GM18519 (cell line): Measurements from ENCODE around the gene BATF3.
"Not testable (repeated sequence)": the region's sequence is repeated elsewhere in the genome, so short reads cannot be mapped to it uniquely, and the experiment has no call there.

ENCODE experiments used
- ATAC-seq: cut with Tn5 transposase; IDR thresholded peaks from one replicate; pipeline ENCODE4 v1.9.1; 2021; ENCODE audit warnings: mild to moderate bottlenecking, moderate library complexity; ENCODE audit not compliant: unreplicated experiment, low FRiP score

BATF3 gene

GRCh38 chr1:212699625-212700222, at the start of gene BATF3:
BATF3 (minus strand) TSS chr1:212699840; CDS start chr1:212699762, 78 bp downstream.
- ATAC-seq = peak; percentile 7

- no peak for ATAC-seq
Observed at GRCh38 chr1:212746546-212746945, 46.9 kb upstream of the BATF3 start.

GRCh38 chr1:212745303-212745702, 45.7 kb upstream of the BATF3 start:
- no peak for ATAC-seq

GRCh38 chr1:212743901-212744475, 44.3 kb upstream of the BATF3 start:
- no peak for ATAC-seq

- ATAC-seq = no peak
Observed at GRCh38 chr1:212738330-212738729, 38.7 kb upstream of the BATF3 start.

GRCh38 chr1:212737559-212737958, 37.9 kb upstream of the BATF3 start:
- ATAC-seq = no peak

GRCh38 chr1:212733109-212733508, 33.5 kb upstream of the BATF3 start:
- no peak for ATAC-seq

- no peak for ATAC-seq
Observed at GRCh38 chr1:212731630-212732029, 32.0 kb upstream of the BATF3 start.

GRCh38 chr1:212728606-212729005, 29.0 kb upstream of the BATF3 start:
- ATAC-seq = no peak

GRCh38 chr1:212727386-212728181, 27.9 kb upstream of the BATF3 start:
- ATAC-seq = no peak

- ATAC-seq = not testable (repeated sequence)
Observed at GRCh38 chr1:212724679-212725078, 25.0 kb upstream of the BATF3 start.

- no peak for ATAC-seq
Observed at GRCh38 chr1:212722270-212722957, 22.8 kb upstream of the BATF3 start.

GRCh38 chr1:212721388-212722247, 22.0 kb upstream of the BATF3 start:
- no peak for ATAC-seq

GRCh38 chr1:212719633-212720032, 20.0 kb upstream of the BATF3 start:
- no peak for ATAC-seq

- ATAC-seq = no peak
Observed at GRCh38 chr1:212718499-212718898, 18.9 kb upstream of the BATF3 start.

- ATAC-seq = no peak
Observed at GRCh38 chr1:212716161-212716560, 16.5 kb upstream of the BATF3 start.

- no peak for ATAC-seq
Observed at GRCh38 chr1:212713465-212714136, 14.0 kb upstream of the BATF3 start.

- no peak for ATAC-seq
Observed at GRCh38 chr1:212712451-212713303, 13.0 kb upstream of the BATF3 start.

GRCh38 chr1:212711974-212712373, 12.3 kb upstream of the BATF3 start:
- not testable (repeated sequence) for ATAC-seq
